TTC549 (cell line): ENCODE data around the gene TCAIM.
"Not testable (repeated sequence)": the region's sequence is repeated elsewhere in the genome, so short reads cannot be mapped to it uniquely, and the experiment has no call there.

Source experiments
- FAIRE-seq: peaks from 2 replicates; lab custom pipeline; 2012; peaks lifted over from hg19 to GRCh38; lab: Jason Lieb, UNC

The TCAIM gene

GRCh38 chr3:44346590-44346989, 8.0 kb downstream of the TCAIM start:
- not testable (repeated sequence) for FAIRE-seq

- no peak for FAIRE-seq
Measured at GRCh38 chr3:44348993-44349392, 10.4 kb downstream of the TCAIM start.

GRCh38 chr3:44353355-44353924, 14.9 kb downstream of the TCAIM start:
- no peak for FAIRE-seq

- no peak for FAIRE-seq
Measured at GRCh38 chr3:44355362-44356033, 16.9 kb downstream of the TCAIM start.

- no peak for FAIRE-seq
Measured at GRCh38 chr3:44359146-44359751, 20.7 kb downstream of the TCAIM start.

- FAIRE-seq, result no peak
Measured at GRCh38 chr3:44363591-44363990, 25.0 kb downstream of the TCAIM start.

GRCh38 chr3:44365952-44366351, 27.4 kb downstream of the TCAIM start:
- no peak for FAIRE-seq

- no peak for FAIRE-seq
Measured at GRCh38 chr3:44375450-44375849, 36.9 kb downstream of the TCAIM start.

GRCh38 chr3:44387404-44387803, 48.8 kb downstream of the TCAIM start:
- no peak for FAIRE-seq

- no peak for FAIRE-seq
Measured at GRCh38 chr3:44392489-44392888, 53.9 kb downstream of the TCAIM start.

- no peak for FAIRE-seq
Measured at GRCh38 chr3:44395714-44396113, 57.1 kb downstream of the TCAIM start.

- FAIRE-seq, result no peak
Measured at GRCh38 chr3:44396200-44397171, 57.9 kb downstream of the TCAIM start.

GRCh38 chr3:44398271-44398670, 59.7 kb downstream of the TCAIM start:
- FAIRE-seq, result not testable (repeated sequence)

GRCh38 chr3:44398853-44399252, 60.3 kb downstream of the TCAIM start:
- no peak for FAIRE-seq

GRCh38 chr3:44400771-44401170, 62.2 kb downstream of the TCAIM start:
- FAIRE-seq, result no peak

- no peak for FAIRE-seq
Measured at GRCh38 chr3:44402548-44402947, 64.0 kb downstream of the TCAIM start.

- no peak for FAIRE-seq
Measured at GRCh38 chr3:44409640-44410410, 71.3 kb downstream of the TCAIM start.

GRCh38 chr3:44411031-44411645, 72.6 kb downstream of the TCAIM start:
- no peak for FAIRE-seq

GRCh38 chr3:44412365-44412764, 73.8 kb downstream of the TCAIM start:
- FAIRE-seq, result no peak

GRCh38 chr3:44414517-44415090, 76.0 kb downstream of the TCAIM start:
- FAIRE-seq, result no peak

- no peak for FAIRE-seq
Measured at GRCh38 chr3:44415421-44415820, 76.9 kb downstream of the TCAIM start.
